ENCODE data around the gene TRIM47. TPM values are rescaled to one million over a fixed set of nuclear protein-coding genes. Genes with fewer than 3 reads are reported as not detected.

TRIM47 gene
- total and polyA plus RNA-seq, 2 of the 13 experiments (the other 11 are each of a cell fraction or from before 2014, with no cell fraction given) = 33.5 to 82.0 TPM

DNA sequence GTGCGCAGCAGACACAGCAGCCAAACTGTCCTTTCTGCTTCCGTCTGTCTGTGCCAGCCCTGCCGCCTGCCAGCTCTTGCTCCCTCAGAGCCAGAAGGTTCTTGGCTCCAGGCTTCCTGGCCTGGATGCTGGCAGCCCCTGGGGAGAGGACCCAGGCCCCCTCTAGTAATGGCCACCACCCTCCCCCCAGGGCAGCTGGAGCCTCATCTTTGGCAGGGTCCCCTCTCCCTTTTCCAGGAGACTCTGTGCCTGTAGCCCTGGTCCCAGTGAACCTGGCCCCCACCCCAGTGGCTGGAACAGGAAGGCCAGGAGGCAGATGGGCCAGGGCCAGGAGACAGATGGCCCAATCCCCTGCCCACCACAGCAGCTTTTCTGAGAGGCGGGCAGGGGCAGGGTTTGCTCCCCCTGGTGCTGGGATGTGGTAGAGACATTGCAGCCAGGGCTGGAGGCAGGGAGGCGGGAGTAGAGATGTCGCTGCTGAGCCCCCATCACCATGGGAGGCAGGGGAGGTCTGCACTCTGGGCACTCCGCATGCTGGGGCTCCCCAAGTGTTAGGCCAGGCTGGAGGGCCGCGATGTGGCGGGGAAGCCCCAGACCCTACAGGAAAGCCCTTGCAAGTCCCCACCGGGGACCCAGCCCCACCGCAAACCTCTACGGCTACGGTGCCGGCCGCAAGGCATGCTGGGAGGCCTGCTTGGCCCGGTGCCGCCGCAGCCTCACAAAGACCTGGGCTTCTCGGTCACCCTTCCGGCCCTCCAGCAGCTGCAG is 50.9 kb downstream of the TRIM47 start (continued):
- TF ChIP-seq RBM39 (IDR thresholded peaks at IDR 0.05; ENCODE audit: low read depth, low read length, poor library complexity, severe bottlenecking) (peak; percentile 48), ZBTB38 (CRISPR knock-in tag; IDR thresholded peaks at IDR 0.05) (peak; percentile 92), HNRNPL (IDR thresholded peaks at IDR 0.05; ENCODE audit: low read depth, low read length) (peak; percentile 88), ZNF3 (CRISPR knock-in tag; IDR thresholded peaks at IDR 0.05) (no peak)

GRCh38 chr17:75826561-75827307 is 51.6 kb downstream of the TRIM47 start:
- peaks cover 22% of the 10 kb centered on the region for H3K4me1 ChIP-seq (ENCODE audit: insufficient read depth, low read length)
- peak overlapping the region; percentile 18 for H3K4me2 ChIP-seq (ENCODE audit: low read depth, low read length)
- no peaks in the 10 kb centered on the region for H4K20me1 ChIP-seq (ENCODE audit: insufficient read depth, low read length)
- peaks cover 23 to 45% of the 10 kb centered on the region in 2 experiments for H3K36me3 ChIP-seq (replicated peaks in 1 of 2; ENCODE audit: control insufficient read depth in 1 of 2, insufficient read depth in 2 of 2, low read length in 2 of 2)
- H2AFZ ChIP-seq (ENCODE audit: low read length) = no peak overlapping the region
- H3K4me3 ChIP-seq (replicated peaks in 1 of 3; ENCODE audit: insufficient read depth in 1 of 3, low read depth in 2 of 3, low read length in 3 of 3) = no peak overlapping the region
- H3K27ac ChIP-seq (ENCODE audit: extremely low read length, insufficient read depth, low read length) = peak overlapping the region; percentile 61
- no peaks in the 10 kb centered on the region for H3K9me3 ChIP-seq (ENCODE audit: low read length)
- in situ Hi-C loops (cut with HindIII; ENCODE audit: extremely low pct_ligation_motif_present, low pct_unique_long_range_greater_than_20kb) = no loop called here
- H3K27me3 ChIP-seq (ENCODE audit: control insufficient read depth in 1 of 2, insufficient read depth in 2 of 2, low read length in 2 of 2) = no peaks in the 10 kb centered on the region
- FAIRE-seq = peak; percentile 39
- H3K79me2 ChIP-seq (ENCODE audit: insufficient read depth, low read length) = no peaks in the 10 kb centered on the region
- ChIA-PET POLR2A (interaction anchor here (0.9 to 8.0 kb wide), 14 partner anchors 9 to 72 kb away, joined by 3 to 88 read pairs (median 6); partner anchors contain the start of genes GALK1, UNC13D, UNK and WBP2), CTCF (ENCODE audit: low intra/inter-chr PET ratio, low total read pairs) (interaction anchor here (1.1 to 1.2 kb wide), 2 partner anchors 21 to 73 kb away, joined by 3 to 6 read pairs; no protein-coding TSS in a partner anchor)
- no TSS peak for BruUV-seq (replicated peaks)
- intact Hi-C loops (cut with micrococcal nuclease; ENCODE audit: unreplicated experiment) = loop anchor here (5.0 kb wide), 1 partner anchor 49 kb away; a partner anchor contains a TSS
- ATAC-seq = peak; percentile 13
- DNase-seq (ENCODE audit: low spot score) = peak; percentile 48
- H3K9ac ChIP-seq (ENCODE audit: insufficient read depth, low read depth, low read length) = peak overlapping the region; percentile 21; the same call in 1 of the 2 replicates
- 69% methylated on average over 13 of the region's 14 CpGs for WGBS (ENCODE audit: low lambda C conversion rate)
- peak; percentile 87 for TF ChIP-seq TEAD3 (CRISPR knock-in tag; optimal IDR thresholded peaks at IDR 0.05; ENCODE audit: borderline replicate concordance)
- TF ChIP-seq ZNF552 (CRISPR knock-in tag; IDR thresholded peaks at IDR 0.05; ENCODE audit: borderline replicate concordance) = no peak
- TF ChIP-seq ZBTB1 (CRISPR knock-in tag; IDR thresholded peaks at IDR 0.05; ENCODE audit: borderline replicate concordance) = no peak
- peak; percentile 37 for TF ChIP-seq PHF5A (CRISPR knock-in tag; IDR thresholded peaks at IDR 0.05; ENCODE audit: low read depth, unreplicated experiment)
- TF ChIP-seq FOXC1 (CRISPR knock-in tag; IDR thresholded peaks at IDR 0.05; ENCODE audit: borderline replicate concordance) = 0 out of 2 replicates have a peak, but pooled peaks have one; percentile 31
- peak; percentile 67; the same call in 1 of the 2 replicates for TF ChIP-seq ZNF326 (CRISPR knock-in tag; IDR thresholded peaks at IDR 0.05; ENCODE audit: borderline replicate concordance)
- TF ChIP-seq POGK (CRISPR knock-in tag; conservative IDR thresholded peaks at IDR 0.05) = no peak
- TF ChIP-seq MTA1 (CRISPR knock-in tag; IDR thresholded peaks at IDR 0.05; ENCODE audit: borderline replicate concordance) = peak; percentile 38; the same call in 1 of the 2 replicates
- no peak for TF ChIP-seq ZNF337 (CRISPR knock-in tag; IDR thresholded peaks at IDR 0.05; ENCODE audit: borderline replicate concordance, low read depth)
- TF ChIP-seq MEIS1 (CRISPR knock-in tag; IDR thresholded peaks at IDR 0.05; ENCODE audit: borderline replicate concordance) = peak; percentile 55; the same call in 1 of the 2 replicates
- TF ChIP-seq ZMAT3 (CRISPR knock-in tag; conservative IDR thresholded peaks at IDR 0.05) = 0 out of 2 replicates have a peak, but pooled peaks have one; percentile 24
- TF ChIP-seq, protein P1, sequence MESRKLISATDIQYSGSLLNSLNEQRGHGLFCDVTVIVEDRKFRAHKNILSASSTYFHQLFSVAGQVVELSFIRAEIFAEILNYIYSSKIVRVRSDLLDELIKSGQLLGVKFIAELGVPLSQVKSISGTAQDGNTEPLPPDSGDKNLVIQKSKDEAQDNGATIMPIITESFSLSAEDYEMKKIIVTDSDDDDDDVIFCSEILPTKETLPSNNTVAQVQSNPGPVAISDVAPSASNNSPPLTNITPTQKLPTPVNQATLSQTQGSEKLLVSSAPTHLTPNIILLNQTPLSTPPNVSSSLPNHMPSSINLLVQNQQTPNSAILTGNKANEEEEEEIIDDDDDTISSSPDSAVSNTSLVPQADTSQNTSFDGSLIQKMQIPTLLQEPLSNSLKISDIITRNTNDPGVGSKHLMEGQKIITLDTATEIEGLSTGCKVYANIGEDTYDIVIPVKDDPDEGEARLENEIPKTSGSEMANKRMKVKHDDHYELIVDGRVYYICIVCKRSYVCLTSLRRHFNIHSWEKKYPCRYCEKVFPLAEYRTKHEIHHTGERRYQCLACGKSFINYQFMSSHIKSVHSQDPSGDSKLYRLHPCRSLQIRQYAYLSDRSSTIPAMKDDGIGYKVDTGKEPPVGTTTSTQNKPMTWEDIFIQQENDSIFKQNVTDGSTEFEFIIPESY (CRISPR knock-in tag; IDR thresholded peaks at IDR 0.05) = peak; percentile 96

Data from HepG2 (cell line).